ENCODE results near the gene COMMD4. TPM values are rescaled to one million over a fixed set of nuclear protein-coding genes. Genes with fewer than 3 reads are reported as not detected.
A peak's percentile ranks its signal among the peaks of the same experiment; 100 is the strongest.
"Not testable (repeated sequence)": the region's sequence is repeated elsewhere in the genome, so short reads cannot be mapped to it uniquely, and the experiment has no call there.

Gene COMMD4
- total RNA-seq, 1 donor from 2014 or later, result 36.4 TPM

- H3K4me3 ChIP-seq, result no peak overlapping the region
- H3K4me3 Mint-ChIP-seq, result no peak overlapping the region
- no peak overlapping the region for H3K27ac Mint-ChIP-seq
- H3K4me2 ChIP-seq, result no peak overlapping the region
- DNase-seq (ENCODE audit: low spot score), result no peak
- H2AFZ ChIP-seq (replicated peaks), result no peak overlapping the region
- H3K79me2 ChIP-seq (ENCODE audit: low read depth), result no peaks in the 10 kb centered on the region
- H4K20me1 ChIP-seq (ENCODE audit: low read depth), result no peaks in the 10 kb centered on the region
- no peak for TF ChIP-seq EZH2phosphoT487 (IDR thresholded peaks at IDR 0.05)
- TF ChIP-seq EZH2 (IDR thresholded peaks at IDR 0.05), result no peak
- no peak for TF ChIP-seq CTCF (IDR thresholded peaks at IDR 0.05)
- H3K4me1 Mint-ChIP-seq, result no peaks in the 10 kb centered on the region
- no peaks in the 10 kb centered on the region for H3F3A ChIP-seq (ENCODE audit: low read depth)
- no peaks in the 10 kb centered on the region for H3K9me3 ChIP-seq (ENCODE audit: low read depth)
- no peaks in the 10 kb centered on the region for H3K27me3 ChIP-seq
- no peaks in the 10 kb centered on the region for H3K9me3 Mint-ChIP-seq
- H3K4me1 ChIP-seq, result no peaks in the 10 kb centered on the region
- no peaks in the 10 kb centered on the region for H3K36me3 Mint-ChIP-seq
- H3K9ac ChIP-seq, result no peak overlapping the region
- H3K36me3 ChIP-seq, result no peaks in the 10 kb centered on the region
- peaks cover 6% of the 10 kb centered on the region for H3K27me3 Mint-ChIP-seq (ENCODE audit: insufficient read depth, low read depth)
- no peak overlapping the region for H3K27ac ChIP-seq
Observed at GRCh38 chr15:75327491-75327890, 8.4 kb upstream of the COMMD4 start.

- Mint-ChIP-seq H3K4me3 (no peak overlapping the region), H3K27ac (no peak overlapping the region), H3K4me1 (no peaks in the 10 kb centered on the region), H3K27me3 (ENCODE audit: insufficient read depth, low read depth) (peaks cover 6% of the 10 kb centered on the region), H3K9me3 (no peaks in the 10 kb centered on the region), H3K36me3 (no peaks in the 10 kb centered on the region)
- Histone ChIP-seq H3K4me3 (no peak overlapping the region), H3K27ac (no peak overlapping the region), H2AFZ (replicated peaks) (no peak overlapping the region), H3K9ac (no peak overlapping the region), H4K20me1 (ENCODE audit: low read depth) (no peaks in the 10 kb centered on the region), H3F3A (ENCODE audit: low read depth) (no peaks in the 10 kb centered on the region), H3K9me3 (ENCODE audit: low read depth) (no peaks in the 10 kb centered on the region), H3K4me1 (no peaks in the 10 kb centered on the region), H3K4me2 (no peak overlapping the region), H3K27me3 (no peaks in the 10 kb centered on the region), H3K79me2 (ENCODE audit: low read depth) (no peaks in the 10 kb centered on the region), H3K36me3 (no peaks in the 10 kb centered on the region)
- DNase-seq (ENCODE audit: low spot score), result no peak
- TF ChIP-seq CTCF (IDR thresholded peaks at IDR 0.05), result no peak
- TF ChIP-seq EZH2phosphoT487 (IDR thresholded peaks at IDR 0.05), result no peak
- TF ChIP-seq EZH2 (IDR thresholded peaks at IDR 0.05), result no peak
Observed at GRCh38 chr15:75328493-75329314, 7.2 kb upstream of the COMMD4 start.

GRCh38 chr15:75329571-75329970 is 6.3 kb upstream of the COMMD4 start:
- H3K79me2 ChIP-seq (ENCODE audit: low read depth), result no peaks in the 10 kb centered on the region
- no peaks in the 10 kb centered on the region for H3K27me3 ChIP-seq
- H3K4me2 ChIP-seq, result no peak overlapping the region
- no peaks in the 10 kb centered on the region for H3K36me3 Mint-ChIP-seq
- no peaks in the 10 kb centered on the region for H3K36me3 ChIP-seq
- no peak for TF ChIP-seq EZH2 (IDR thresholded peaks at IDR 0.05)
- TF ChIP-seq EZH2phosphoT487 (IDR thresholded peaks at IDR 0.05), result no peak
- no peak for TF ChIP-seq CTCF (IDR thresholded peaks at IDR 0.05)
- no peaks in the 10 kb centered on the region for H3F3A ChIP-seq (ENCODE audit: low read depth)
- no peak overlapping the region for H3K27ac Mint-ChIP-seq
- no peaks in the 10 kb centered on the region for H3K9me3 ChIP-seq (ENCODE audit: low read depth)
- H2AFZ ChIP-seq (replicated peaks), result no peak overlapping the region
- no peak overlapping the region for H3K4me3 ChIP-seq
- H3K27ac ChIP-seq, result no peak overlapping the region
- no peaks in the 10 kb centered on the region for H3K4me1 ChIP-seq
- H3K9me3 Mint-ChIP-seq, result no peaks in the 10 kb centered on the region
- peaks cover 8% of the 10 kb centered on the region for H3K27me3 Mint-ChIP-seq (ENCODE audit: insufficient read depth, low read depth)
- no peak overlapping the region for H3K9ac ChIP-seq
- DNase-seq (ENCODE audit: low spot score), result no peak
- H3K4me1 Mint-ChIP-seq, result no peaks in the 10 kb centered on the region
- H3K4me3 Mint-ChIP-seq, result no peak overlapping the region
- no peaks in the 10 kb centered on the region for H4K20me1 ChIP-seq (ENCODE audit: low read depth)

GRCh38 chr15:75332093-75332492 is 3.8 kb upstream of the COMMD4 start:
- not testable (repeated sequence) for DNase-seq (ENCODE audit: low spot score); H3K9me3 ChIP-seq (ENCODE audit: low read depth); H3K4me3 Mint-ChIP-seq; H3K4me2 ChIP-seq; H3K4me1 ChIP-seq; H3K27me3 ChIP-seq; H3K9ac ChIP-seq; H3K36me3 Mint-ChIP-seq; H2AFZ ChIP-seq (replicated peaks); H3K27ac Mint-ChIP-seq; H3K36me3 ChIP-seq; H3F3A ChIP-seq (ENCODE audit: low read depth); H3K4me3 ChIP-seq; H4K20me1 ChIP-seq (ENCODE audit: low read depth); H3K27ac ChIP-seq; H3K9me3 Mint-ChIP-seq
- Mint-ChIP-seq H3K27me3 (ENCODE audit: insufficient read depth, low read depth) (peaks cover 17% of the 10 kb centered on the region), H3K4me1 (peaks cover 17% of the 10 kb centered on the region)
- peaks cover 11% of the 10 kb centered on the region for H3K79me2 ChIP-seq (ENCODE audit: low read depth)

- H3K27ac ChIP-seq; H3K27me3 ChIP-seq; H3K9me3 ChIP-seq (ENCODE audit: low read depth); H3F3A ChIP-seq (ENCODE audit: low read depth); H3K4me2 ChIP-seq; H3K36me3 ChIP-seq; H3K4me3 ChIP-seq; H3K4me1 ChIP-seq; H3K9ac ChIP-seq; H3K9me3 Mint-ChIP-seq; H4K20me1 ChIP-seq (ENCODE audit: low read depth); H3K27ac Mint-ChIP-seq; H2AFZ ChIP-seq (replicated peaks); DNase-seq (ENCODE audit: low spot score); H3K36me3 Mint-ChIP-seq: not testable (repeated sequence)
- peaks cover 14% of the 10 kb centered on the region for H3K79me2 ChIP-seq (ENCODE audit: low read depth)
- Mint-ChIP-seq H3K4me1 (peaks cover 17% of the 10 kb centered on the region), H3K4me3 (peak overlapping the region; percentile 21), H3K27me3 (ENCODE audit: insufficient read depth, low read depth) (peaks cover 14% of the 10 kb centered on the region)
Observed at GRCh38 chr15:75333654-75334419, 2.0 kb upstream of the COMMD4 start.

Data from neural progenitor cell (in vitro differentiated cells).